HG03575 (cell line): Measurements from ENCODE around the gene ABCC2.
"Not testable (repeated sequence)": the region's sequence is repeated elsewhere in the genome, so short reads cannot be mapped to it uniquely, and the experiment has no call there.

Source experiments
- ATAC-seq: cut with Tn5 transposase; IDR thresholded peaks from one replicate; pipeline ENCODE4 v1.9.1; 2021; ENCODE audit not compliant: unreplicated experiment, insufficient number of reproducible peaks, low FRiP score; ENCODE audit errors: extremely low read depth

Gene ABCC2

GRCh38 chr10:99872367-99873162 lies 90.1 kb downstream of the ABCC2 start:
- ATAC-seq = no peak

- ATAC-seq = no peak
Measured at GRCh38 chr10:99873846-99874245, 91.4 kb downstream of the ABCC2 start.

- no peak for ATAC-seq
Measured at GRCh38 chr10:99874341-99875085, 92.1 kb downstream of the ABCC2 start.

- ATAC-seq = no peak
Measured at GRCh38 chr10:99875473-99875872, 93.0 kb downstream of the ABCC2 start.

- no peak for ATAC-seq
Measured at GRCh38 chr10:99880080-99880835, 97.8 kb downstream of the ABCC2 start.

- ATAC-seq = no peak
Measured at GRCh38 chr10:99881371-99881770, 98.9 kb downstream of the ABCC2 start.

GRCh38 chr10:99883523-99883922 lies 101.1 kb downstream of the ABCC2 start:
- no peak for ATAC-seq

- ATAC-seq = no peak
Measured at GRCh38 chr10:99888622-99889021, 106.2 kb downstream of the ABCC2 start.

GRCh38 chr10:99894613-99895012 lies 112.2 kb downstream of the ABCC2 start:
- ATAC-seq = no peak

- not testable (repeated sequence) for ATAC-seq
Measured at GRCh38 chr10:99895066-99895465, 112.6 kb downstream of the ABCC2 start.

GRCh38 chr10:99895867-99896266 lies 113.4 kb downstream of the ABCC2 start:
- no peak for ATAC-seq
